Ammon's horn (tissue), 1 donor: ENCODE measurements around the gene MAPK8IP1.

Source experiments
- DNase-seq: peaks from one replicate; pipeline ENCODE4 v3.0.0-alpha.2; 2016; ENCODE audit warnings: low spot score

MAPK8IP1 gene

GRCh38 chr11:45860348-45860747 is 25.1 kb upstream of the MAPK8IP1 start:
- DNase-seq, result no peak

- no peak for DNase-seq
Observed at GRCh38 chr11:45860764-45861510, 24.5 kb upstream of the MAPK8IP1 start.

GRCh38 chr11:45864041-45864440 is 21.4 kb upstream of the MAPK8IP1 start:
- DNase-seq, result no peak

- DNase-seq, result no peak
Observed at GRCh38 chr11:45869551-45869950, 15.9 kb upstream of the MAPK8IP1 start.

GRCh38 chr11:45870706-45871105 is 14.7 kb upstream of the MAPK8IP1 start:
- DNase-seq, result no peak

GRCh38 chr11:45871638-45872037 is 13.8 kb upstream of the MAPK8IP1 start:
- DNase-seq, result no peak

- DNase-seq, result peak; percentile 86
Observed at GRCh38 chr11:45872651-45873356, 12.6 kb upstream of the MAPK8IP1 start.

GRCh38 chr11:45876401-45876800 is 9.1 kb upstream of the MAPK8IP1 start:
- DNase-seq, result no peak

GRCh38 chr11:45877221-45877620 is 8.2 kb upstream of the MAPK8IP1 start:
- DNase-seq, result no peak

- no peak for DNase-seq
Observed at GRCh38 chr11:45877845-45878244, 7.6 kb upstream of the MAPK8IP1 start.

- no peak for DNase-seq
Observed at GRCh38 chr11:45879803-45880686, 5.4 kb upstream of the MAPK8IP1 start.

- no peak for DNase-seq
Observed at GRCh38 chr11:45880772-45881570, 4.5 kb upstream of the MAPK8IP1 start.

- DNase-seq, result no peak
Observed at GRCh38 chr11:45881708-45882368, 3.6 kb upstream of the MAPK8IP1 start.

GRCh38 chr11:45884596-45885185 is 760 bp upstream of the MAPK8IP1 start:
- DNase-seq, result no peak

GRCh38 chr11:45885921-45886721 is 670 bp downstream of the MAPK8IP1 start:
- DNase-seq, result no peak

GRCh38 chr11:45886816-45887520 is 1.5 kb downstream of the MAPK8IP1 start:
- no peak for DNase-seq

GRCh38 chr11:45887587-45887986 is 2.1 kb downstream of the MAPK8IP1 start:
- DNase-seq, result no peak

- DNase-seq, result no peak
Observed at GRCh38 chr11:45889555-45889954, 4.1 kb downstream of the MAPK8IP1 start.

GRCh38 chr11:45889966-45890365 is 4.5 kb downstream of the MAPK8IP1 start:
- DNase-seq, result no peak
